HepG2 (cell line): Measurements from ENCODE around the gene GPX5. TPM values are rescaled to one million over a fixed set of nuclear protein-coding genes. Genes with fewer than 3 reads are reported as not detected.
A peak's percentile ranks its signal among the peaks of the same experiment; 100 is the strongest.

ENCODE experiments used
- AFF4 ChIP-seq: sonication (generic); formaldehyde crosslinking; IDR thresholded peaks from 2 replicates; pipeline ENCODE4 v1.4.0; 2020; ENCODE audit warnings: missing genetic modification reagents
- AHDC1 ChIP-seq: sonication (generic); formaldehyde crosslinking; IDR thresholded peaks from 2 replicates; pipeline ENCODE4 v1.5.1; 2020; ENCODE audit warnings: mild to moderate bottlenecking, missing genetic modification reagents, borderline replicate concordance
- ELF1 ChIP-seq: sonication (generic); formaldehyde crosslinking; IDR thresholded peaks from 2 replicates; pipeline ENCODE4 v1.4.0; 2020; ENCODE audit warnings: missing genetic modification reagents
- ELF3 ChIP-seq: IDR thresholded peaks from 2 replicates; pipeline ENCODE4 v1.6.1; 2016; ENCODE audit warnings: missing genetic modification reagents, missing compliant biosample characterization
- FIP1L1 ChIP-seq: fragments of 200-400 bp; formaldehyde crosslinking; IDR thresholded peaks from 2 replicates; pipeline ENCODE4 v1.6.1; 2018; ENCODE audit warnings: low read depth, mild to moderate bottlenecking, low read length, moderate library complexity, borderline replicate concordance; ENCODE audit not compliant: insufficient read depth
- GFI1 ChIP-seq: sonication (generic); formaldehyde crosslinking; IDR thresholded peaks from 2 replicates; pipeline ENCODE4 v1.5.0; 2020; ENCODE audit warnings: missing genetic modification reagents, mild to moderate bottlenecking, borderline replicate concordance
- HIVEP1 ChIP-seq: sonication (generic); formaldehyde crosslinking; IDR thresholded peaks from 2 replicates; pipeline ENCODE4 v1.4.0; 2020; ENCODE audit warnings: mild to moderate bottlenecking, missing genetic modification reagents
- MIER2 ChIP-seq: IDR thresholded peaks from 2 replicates; pipeline ENCODE4 v1.6.1; 2016; ENCODE audit warnings: missing biosample characterization, missing genetic modification reagents
- RAD51 ChIP-seq: fragments of 450-650 bp; IDR thresholded peaks from 2 replicates; pipeline ENCODE4 v1.6.1; 2016; ENCODE audit warnings: borderline replicate concordance
- RNF2 ChIP-seq: fragments of 450-650 bp; conservative IDR thresholded peaks from 2 replicates; pipeline ENCODE4 v1.6.1; 2016; ENCODE audit warnings: low read depth
- STAT6 ChIP-seq: sonication (generic); formaldehyde crosslinking; IDR thresholded peaks from 2 replicates; pipeline ENCODE4 v1.4.0; 2020; ENCODE audit warnings: missing genetic modification reagents, mild to moderate bottlenecking, borderline replicate concordance
- THAP7 ChIP-seq: sonication (generic); formaldehyde crosslinking; IDR thresholded peaks from 2 replicates; pipeline ENCODE4 v1.8.1; 2023; ENCODE audit warnings: mild to moderate bottlenecking, missing genetic modification reagents
- ZBTB42 ChIP-seq: sonication (generic); formaldehyde crosslinking; IDR thresholded peaks from 2 replicates; pipeline ENCODE4 v1.5.0; 2020; ENCODE audit warnings: mild to moderate bottlenecking, missing genetic modification reagents
- ZNF589 ChIP-seq: sonication (generic); formaldehyde crosslinking; conservative IDR thresholded peaks from 2 replicates; pipeline ENCODE4 v1.8.0; 2022; ENCODE audit warnings: mild to moderate bottlenecking, moderate library complexity, missing genetic modification reagents
- ZNF850 ChIP-seq: sonication (generic); formaldehyde crosslinking; conservative IDR thresholded peaks from 2 replicates; pipeline ENCODE4 v1.9.0; 2021; ENCODE audit warnings: mild to moderate bottlenecking, missing genetic modification reagents
- polyA plus RNA-seq, 8 experiments: library from polyadenylated mRNA; depleted of rRNA in 3 of 8; stranded (reverse) in 7 of 8; unstranded in 1 of 8; fragments of >200 nt; fragmentation: Illumina TruSeq in 4 of 8; extraction: Trizol in 4 of 8; gene quantifications; 2 replicates each; pipeline versions ENCODE4 v1.2.1 to v1.2.3, GENCODE V29; 2011 to 2016; ENCODE audit warnings: low read depth in 4 of 8, missing spikeins in 1 of 8, mixed read lengths in 1 of 8; ENCODE audit not compliant: insufficient read depth in 1 of 8
- total RNA-seq, 5 experiments: library from RNA; depleted of rRNA; stranded (reverse); fragments of >200 nt; fragmentation: Illumina TruSeq; extraction: Trizol; gene quantifications; 2 replicates each; pipeline ENCODE4 v1.2.3, GENCODE V29; 2016; ENCODE audit warnings: low read depth in 1 of 5

The GPX5 gene
- total and polyA plus RNA-seq, 2 of the 13 experiments (the other 11 are each of a cell fraction or from before 2014, with no cell fraction given) = not detected

GRCh38 chr6:28488916-28489365 lies 36.7 kb upstream of the GPX5 start (continued):
- no peak for TF ChIP-seq AHDC1 (CRISPR knock-in tag)
- TF ChIP-seq AFF4 (CRISPR knock-in tag) = no peak
- TF ChIP-seq ELF3 (CRISPR knock-in tag) = peak; percentile 63; the same call in 1 of the 2 replicates
- no peak for TF ChIP-seq ZBTB42 (CRISPR knock-in tag)
- TF ChIP-seq MIER2 (CRISPR knock-in tag) = peak; percentile 46; the same call in 1 of the 2 replicates
- no peak for TF ChIP-seq FIP1L1
- TF ChIP-seq STAT6 = no peak
- no peak for TF ChIP-seq THAP7 (CRISPR knock-in tag)
- TF ChIP-seq ELF1 = peak; percentile 64
- TF ChIP-seq RNF2 = no peak
- no peak for TF ChIP-seq HIVEP1 (CRISPR knock-in tag)
- no peak for TF ChIP-seq RAD51
- no peak for TF ChIP-seq ZNF850 (CRISPR knock-in tag)
- TF ChIP-seq ZNF589 (CRISPR knock-in tag) = no peak
- no peak for TF ChIP-seq GFI1
